MCF 10A (cell line): Measurements from ENCODE around the gene PRKCQ. TPM values are rescaled to one million over a fixed set of nuclear protein-coding genes. Genes with fewer than 3 reads are reported as not detected.

Experiments used
- BruUV-seq: library from RNA; stranded (reverse); fragments of 400-500 nt; replicated peaks from 2 replicates; lab custom pipeline; 2021; lab: Mats Ljungman, UMichigan
- CTCF ChIA-PET: fragments of 300-600 bp; sonication (Branson Sonifier 250); formaldehyde crosslinking; extraction: SDS; loops from one replicate; lab custom pipeline; 2021; ENCODE audit warnings: antibody characterized with exemption, inconsistent platforms; lab: Yijun Ruan, JAX
- POLR2A ChIA-PET: fragments of 300-600, 350-650 bp; sonication (Branson Sonifier 250); formaldehyde crosslinking; extraction: SDS; loops from one replicate; lab custom pipeline; 2020; ENCODE audit warnings: antibody characterized with exemption, inconsistent platforms; lab: Yijun Ruan, JAX
- DNase-seq: peaks from one replicate; pipeline ENCODE4 v3.0.0-alpha.2; 2018; ENCODE audit not compliant: unreplicated experiment
- H3K27ac Mint-ChIP-seq: one replicate; pipeline ENCODE4 v1.8.0; 2022; ENCODE audit warnings: mild to moderate bottlenecking, low read depth, mixed read lengths; ENCODE audit not compliant: unreplicated experiment
- H3K27me3 Mint-ChIP-seq: one replicate; pipeline ENCODE4 v1.8.0; 2022; ENCODE audit warnings: mixed read lengths; ENCODE audit not compliant: insufficient read depth, unreplicated experiment
- H3K36me3 Mint-ChIP-seq: one replicate; pipeline ENCODE4 v1.8.0; 2022; ENCODE audit warnings: mild to moderate bottlenecking, moderate library complexity, mixed read lengths; ENCODE audit not compliant: insufficient read depth, unreplicated experiment
- H3K4me1 Mint-ChIP-seq: one replicate; pipeline ENCODE4 v1.8.0; 2022; ENCODE audit warnings: mixed read lengths; ENCODE audit not compliant: insufficient read depth, unreplicated experiment
- H3K4me3 Mint-ChIP-seq: one replicate; pipeline ENCODE4 v1.8.0; 2022; ENCODE audit warnings: mild to moderate bottlenecking, moderate library complexity, mixed read lengths; ENCODE audit not compliant: unreplicated experiment
- H3K9me3 Mint-ChIP-seq: one replicate; pipeline ENCODE4 v1.8.0; 2022; ENCODE audit warnings: mixed read lengths; ENCODE audit not compliant: unreplicated experiment
- intact Hi-C: fragments of 100-400 bp; cut with micrococcal nuclease; formaldehyde crosslinking; loops from 2 replicates; pipeline ENCODE4 v1.14.1; 2022
- total RNA-seq: library from RNA; stranded (reverse); gene quantifications from 2 replicates; pipeline ENCODE4 v1.2.3, GENCODE V29; 2022
- TF ChIP-seq, protein P1 (sequence below): fragments of 200-600 bp; IDR thresholded peaks from one replicate; pipeline ENCODE4 v1.8.0; 2022; ENCODE audit warnings: antibody characterized with exemption, mild to moderate bottlenecking; ENCODE audit not compliant: unreplicated experiment

The PRKCQ gene
- total RNA-seq, 1 experiment from 2014 or later = 0.44 TPM

DNA sequence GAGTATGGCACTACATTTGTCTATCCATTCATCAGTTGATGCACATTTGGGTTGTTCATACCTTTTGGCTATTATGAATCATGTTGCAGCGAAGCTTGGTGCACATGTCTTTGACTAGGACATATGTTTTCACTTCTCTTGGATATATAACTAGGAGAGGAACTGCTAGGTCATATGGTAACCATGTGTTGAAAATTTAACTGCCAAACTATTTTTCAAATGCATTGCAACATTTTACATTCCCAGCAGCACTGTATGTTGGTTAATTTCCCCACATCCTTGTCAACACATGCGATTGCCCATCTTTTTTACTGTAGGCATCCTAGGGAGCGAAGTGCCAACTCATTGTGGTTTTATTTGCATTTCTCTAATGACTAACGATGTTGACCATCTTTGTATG lies 183.4 kb downstream of the PRKCQ start:
- Mint-ChIP-seq H3K4me3 (no peak overlapping the region), H3K9me3 (no peaks in the 10 kb centered on the region), H3K27ac (peak overlapping the region; percentile 1), H3K27me3 (no peaks in the 10 kb centered on the region), H3K4me1 (peaks cover 26% of the 10 kb centered on the region), H3K36me3 (no peaks in the 10 kb centered on the region)
- peak; percentile 92 for DNase-seq
- BruUV-seq = no TSS peak
- intact Hi-C loops = loop anchor here (1.0 to 2.0 kb wide), 3 partner anchors 121 to 446 kb away; no protein-coding TSS in a partner anchor
- TF ChIP-seq, protein P1, sequence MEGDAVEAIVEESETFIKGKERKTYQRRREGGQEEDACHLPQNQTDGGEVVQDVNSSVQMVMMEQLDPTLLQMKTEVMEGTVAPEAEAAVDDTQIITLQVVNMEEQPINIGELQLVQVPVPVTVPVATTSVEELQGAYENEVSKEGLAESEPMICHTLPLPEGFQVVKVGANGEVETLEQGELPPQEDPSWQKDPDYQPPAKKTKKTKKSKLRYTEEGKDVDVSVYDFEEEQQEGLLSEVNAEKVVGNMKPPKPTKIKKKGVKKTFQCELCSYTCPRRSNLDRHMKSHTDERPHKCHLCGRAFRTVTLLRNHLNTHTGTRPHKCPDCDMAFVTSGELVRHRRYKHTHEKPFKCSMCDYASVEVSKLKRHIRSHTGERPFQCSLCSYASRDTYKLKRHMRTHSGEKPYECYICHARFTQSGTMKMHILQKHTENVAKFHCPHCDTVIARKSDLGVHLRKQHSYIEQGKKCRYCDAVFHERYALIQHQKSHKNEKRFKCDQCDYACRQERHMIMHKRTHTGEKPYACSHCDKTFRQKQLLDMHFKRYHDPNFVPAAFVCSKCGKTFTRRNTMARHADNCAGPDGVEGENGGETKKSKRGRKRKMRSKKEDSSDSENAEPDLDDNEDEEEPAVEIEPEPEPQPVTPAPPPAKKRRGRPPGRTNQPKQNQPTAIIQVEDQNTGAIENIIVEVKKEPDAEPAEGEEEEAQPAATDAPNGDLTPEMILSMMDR = no peak
- ChIA-PET CTCF (interaction anchor here (3.3 kb wide), 1 partner anchor 194 kb away, joined by 16 read pairs; the partner anchor contains the start of gene PFKFB3), POLR2A (interaction anchor here (0.6 to 1.7 kb wide), 5 partner anchors 192 to 268 kb away, joined by 3 to 5 read pairs (median 4); partner anchors contain the start of gene PFKFB3)

DNA sequence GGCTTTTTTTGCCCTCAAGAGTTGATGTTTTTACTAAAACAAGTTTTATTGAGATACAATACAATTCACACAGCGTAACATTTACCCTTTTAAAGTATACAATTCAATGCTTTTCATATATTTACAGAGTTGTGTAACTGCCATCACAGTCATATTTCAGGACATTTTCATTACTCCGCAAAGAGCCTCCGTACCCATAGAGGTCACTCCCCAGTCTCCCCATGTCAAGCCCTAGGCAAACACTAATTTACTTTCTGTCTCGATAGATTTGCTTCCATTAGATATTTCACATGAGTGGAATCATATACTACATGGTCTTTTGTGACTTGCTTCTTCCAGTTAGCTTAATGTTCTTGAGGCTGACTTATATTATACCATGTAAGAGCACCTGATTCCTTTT lies 183.8 kb downstream of the PRKCQ start:
- TF ChIP-seq, protein P1 = no peak
- no peak for DNase-seq
- intact Hi-C loops = loop anchor here (1.0 to 2.0 kb wide), 2 partner anchors 121 to 445 kb away; no protein-coding TSS in a partner anchor
- H3K9me3 Mint-ChIP-seq = no peaks in the 10 kb centered on the region
- BruUV-seq = no TSS peak
- ChIA-PET CTCF (interaction anchor here (0.7 to 3.3 kb wide), 3 partner anchors 194 to 259 kb away, joined by 3 to 16 read pairs (median 5); partner anchors contain the start of gene PFKFB3), POLR2A (interaction anchor here (0.6 to 1.7 kb wide), 4 partner anchors 192 to 268 kb away, joined by 3 to 5 read pairs (median 4); partner anchors contain the start of gene PFKFB3)
- H3K27me3 Mint-ChIP-seq = no peaks in the 10 kb centered on the region
- H3K4me1 Mint-ChIP-seq = peaks cover 22% of the 10 kb centered on the region
- H3K4me3 Mint-ChIP-seq = no peak overlapping the region
- H3K36me3 Mint-ChIP-seq = no peaks in the 10 kb centered on the region
- peak overlapping the region; percentile 1 for H3K27ac Mint-ChIP-seq

DNA sequence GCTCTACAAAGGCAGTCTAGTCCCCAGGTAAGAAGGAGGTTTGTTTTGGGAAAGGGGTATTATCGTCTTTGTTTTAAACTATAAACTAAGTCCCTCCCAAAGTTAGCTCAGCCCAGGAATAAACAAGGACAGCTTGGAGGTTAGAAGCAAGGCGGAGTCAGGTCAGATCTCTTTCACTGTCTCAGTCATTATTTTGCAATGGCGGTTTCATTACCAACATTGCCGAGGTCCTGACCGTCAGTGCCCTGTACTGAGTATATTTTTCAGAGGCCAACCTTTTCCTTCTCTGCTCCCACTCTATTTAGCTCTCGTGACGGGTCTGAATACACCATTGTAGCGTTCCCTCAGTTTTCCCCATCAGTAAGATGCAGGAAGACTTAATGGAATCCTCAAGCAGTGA lies 184.5 kb downstream of the PRKCQ start:
- H3K27me3 Mint-ChIP-seq = no peaks in the 10 kb centered on the region
- BruUV-seq = no TSS peak
- ChIA-PET CTCF (interaction anchor here (0.6 to 3.3 kb wide), 4 partner anchors 193 to 1228 kb away, joined by 3 to 16 read pairs (median 6); partner anchors contain the start of gene PFKFB3), POLR2A (interaction anchor here (0.6 to 1.7 kb wide), 4 partner anchors 191 to 451 kb away, joined by 3 to 5 read pairs (median 4); partner anchors contain the start of gene PFKFB3)
- no peak overlapping the region for H3K27ac Mint-ChIP-seq
- H3K36me3 Mint-ChIP-seq = no peaks in the 10 kb centered on the region
- TF ChIP-seq, protein P1 = no peak
- intact Hi-C loops = loop anchor here (1.0 to 2.0 kb wide), 2 partner anchors 120 to 445 kb away; no protein-coding TSS in a partner anchor
- no peaks in the 10 kb centered on the region for H3K9me3 Mint-ChIP-seq
- DNase-seq = no peak
- peaks cover 21% of the 10 kb centered on the region for H3K4me1 Mint-ChIP-seq
- no peak overlapping the region for H3K4me3 Mint-ChIP-seq

DNA sequence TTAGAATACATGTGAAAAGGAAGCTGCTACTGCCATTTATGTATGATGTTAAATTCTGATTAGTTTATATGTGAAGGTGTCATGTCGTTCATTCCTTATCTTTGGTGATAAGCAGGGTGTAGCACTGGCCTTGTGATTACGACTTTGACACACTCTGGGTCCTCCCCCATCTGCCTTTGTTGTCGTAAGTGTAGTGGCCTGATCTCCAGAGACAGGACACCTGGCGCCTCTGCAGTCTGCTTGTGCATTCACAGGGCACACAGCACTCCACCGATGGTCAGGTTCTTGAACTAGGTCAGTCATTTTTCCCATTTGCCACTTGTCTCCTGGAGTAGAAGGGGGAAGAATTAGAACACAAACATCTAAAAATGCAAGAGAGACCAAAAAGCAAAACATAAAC lies 186.0 kb downstream of the PRKCQ start:
- no TSS peak for BruUV-seq
- intact Hi-C loops = no loop called here
- TF ChIP-seq, protein P1 = no peak
- H3K27ac Mint-ChIP-seq = no peak overlapping the region
- no peak for DNase-seq
- no peaks in the 10 kb centered on the region for H3K36me3 Mint-ChIP-seq
- no peak overlapping the region for H3K4me3 Mint-ChIP-seq
- ChIA-PET POLR2A (interaction anchor here (0.6 kb wide), 1 partner anchor 228 kb away, joined by 3 read pairs; no protein-coding TSS in a partner anchor), CTCF (interaction anchor here (0.6 to 3.3 kb wide), 3 partner anchors 9 to 1768 kb away, joined by 3 to 16 read pairs (median 3); partner anchors contain the start of gene PFKFB3)
- H3K9me3 Mint-ChIP-seq = peaks cover 9% of the 10 kb centered on the region
- peaks cover 15% of the 10 kb centered on the region for H3K4me1 Mint-ChIP-seq
- no peaks in the 10 kb centered on the region for H3K27me3 Mint-ChIP-seq
